H1 (cell line): ENCODE measurements around the gene LANCL3. TPM values are rescaled to one million over a fixed set of nuclear protein-coding genes. Genes with fewer than 3 reads are reported as not detected.

Source experiments
- CTCF ChIA-PET: fragments of 300-600 bp; sonication (Branson Sonifier 250); formaldehyde crosslinking; loops from one replicate; lab custom pipeline; 2021; ENCODE audit not compliant: partially characterized antibody; lab: Charles Lee
- POLR2A ChIA-PET: fragments of 300-600 bp; sonication (Branson Sonifier 250); formaldehyde crosslinking; loops from one replicate; lab custom pipeline; 2021; ENCODE audit warnings: inconsistent platforms; ENCODE audit not compliant: partially characterized antibody; lab: Charles Lee
- DNase-seq, 2 experiments: peaks; one replicate each; pipeline versions ENCODE4 v3.0.0 to v3.0.0-alpha.2; 2010 to 2022; ENCODE audit warnings: low spot score in 2 of 2, low read depth in 1 of 2, mixed read lengths in 1 of 2
- FAIRE-seq: peaks from 2 replicates; lab custom pipeline; 2011; peaks lifted over from hg19 to GRCh38; lab: Jason Lieb, UNC
- H2AFZ ChIP-seq: 2 replicates; pipeline ENCODE4 v1.8.1; 2012; ENCODE audit warnings: low read length, inconsistent platforms
- H2AK5ac ChIP-seq: 2 replicates; pipeline ENCODE4 v1.6.1; 2013; ENCODE audit warnings: low read depth, low read length
- H2BK120ac ChIP-seq: replicated peaks from 2 replicates; pipeline ENCODE3; 2013; ENCODE audit warnings: low read depth, low read length, inconsistent platforms
- H2BK12ac ChIP-seq: 2 replicates; pipeline ENCODE4 v1.6.1; 2013; ENCODE audit warnings: low read depth, low read length
- H2BK15ac ChIP-seq: 2 replicates; pipeline ENCODE4 v1.6.1; 2013; ENCODE audit warnings: low read length
- H2BK20ac ChIP-seq: 2 replicates; pipeline ENCODE4 v1.6.1; 2013; ENCODE audit warnings: low read length
- H2BK5ac ChIP-seq: 2 replicates; pipeline ENCODE4 v1.6.1; 2013; ENCODE audit warnings: low read depth, low read length
- H3K14ac ChIP-seq: 2 replicates; pipeline ENCODE4 v1.6.1; 2013; ENCODE audit warnings: inconsistent platforms; ENCODE audit not compliant: insufficient read length
- H3K18ac ChIP-seq: 2 replicates; pipeline ENCODE4 v1.6.1; 2013; ENCODE audit warnings: low read length; ENCODE audit errors: extremely low read depth
- H3K23ac ChIP-seq: 2 replicates; pipeline ENCODE4 v1.6.1; 2013; ENCODE audit warnings: inconsistent platforms; ENCODE audit not compliant: insufficient read length
- H3K23me2 ChIP-seq: 2 replicates; pipeline ENCODE4 v1.6.1; 2013; ENCODE audit warnings: low read depth, low read length
- H3K27ac ChIP-seq: 2 replicates; pipeline ENCODE4 v1.6.1; 2011; ENCODE audit warnings: low read depth, low read length, inconsistent platforms
- H3K27me3 ChIP-seq, 4 experiments: replicated peaks in 1 of 4; 1 replicate in 1 of 4; 2 replicates in 3 of 4; pipeline versions ENCODE4 v1.6.1 to v1.8.1; 2011 to 2013; ENCODE audit warnings: low read length in 3 of 4, mild to moderate bottlenecking in 3 of 4, inconsistent platforms in 2 of 4, mixed read lengths in 2 of 4, moderate library complexity in 1 of 4; ENCODE audit not compliant: control insufficient read depth in 3 of 4, insufficient read depth in 3 of 4; ENCODE audit errors: extremely low read depth in 1 of 4
- H3K36me3 ChIP-seq, 4 experiments: 2 replicates each; pipeline versions ENCODE4 v1.6.1 to v1.8.1; 2011 to 2013; ENCODE audit warnings: mild to moderate bottlenecking in 4 of 4, low read length in 3 of 4, moderate library complexity in 2 of 4, control low read depth in 1 of 4, inconsistent platforms in 1 of 4; ENCODE audit not compliant: insufficient read depth in 4 of 4, control insufficient read depth in 2 of 4
- H3K4ac ChIP-seq: replicated peaks from 2 replicates; pipeline ENCODE3; 2013; ENCODE audit warnings: low read length, low read depth, mixed read lengths, inconsistent platforms; ENCODE audit not compliant: insufficient read length
- H3K4me1 ChIP-seq, 4 experiments: replicated peaks in 1 of 4; 1 replicate in 1 of 4; 2 replicates in 3 of 4; pipeline versions ENCODE4 v1.6.1 to v1.8.1; 2011 to 2013; ENCODE audit warnings: low read length in 3 of 4, inconsistent platforms in 2 of 4, mixed read lengths in 1 of 4; ENCODE audit not compliant: insufficient read depth in 4 of 4, control insufficient read depth in 3 of 4
- H3K4me2 ChIP-seq, 2 experiments: 2 replicates each; pipeline versions ENCODE4 v1.6.1 to v1.8.1; 2011 to 2013; ENCODE audit warnings: low read depth in 2 of 2, low read length in 2 of 2, control low read depth in 1 of 2, inconsistent platforms in 1 of 2, mild to moderate bottlenecking in 1 of 2; ENCODE audit not compliant: insufficient read depth in 1 of 2
- H3K4me3 ChIP-seq, 4 experiments: fragments of 200-600, 300-600 bp in 1 of 4; sonication (generic), shearing (Covaris generic), sonication (Bioruptor Twin) in 1 of 4; 2 replicates each; pipeline versions ENCODE4 v1.5.1 to v1.8.1; 2011 to 2016; ENCODE audit warnings: low read length in 4 of 4, low read depth in 3 of 4, control low read depth in 2 of 4, inconsistent platforms in 2 of 4, mild to moderate bottlenecking in 2 of 4, mixed read lengths in 1 of 4, moderate library complexity in 1 of 4; ENCODE audit not compliant: insufficient read depth in 2 of 4; ENCODE audit errors: extremely low read depth in 1 of 4
- H3K56ac ChIP-seq: replicated peaks from 2 replicates; pipeline ENCODE3; 2013; ENCODE audit warnings: low read depth, mild to moderate bottlenecking, mixed read lengths, low read length, inconsistent platforms; ENCODE audit not compliant: insufficient read length
- H3K79me1 ChIP-seq: 2 replicates; pipeline ENCODE4 v1.6.1; 2013; ENCODE audit warnings: low read depth, low read length, control low read depth
- H3K79me2 ChIP-seq, 2 experiments: 2 replicates each; pipeline versions ENCODE4 v1.6.1 to v1.8.1; 2012 to 2013; ENCODE audit warnings: low read length in 2 of 2, mild to moderate bottlenecking in 2 of 2, inconsistent platforms in 1 of 2; ENCODE audit not compliant: insufficient read depth in 2 of 2, control insufficient read depth in 1 of 2
- H3K9ac ChIP-seq, 4 experiments: replicated peaks in 1 of 4; 1 replicate in 1 of 4; 2 replicates in 3 of 4; pipeline versions ENCODE4 v1.6.1 to v1.8.1; 2011 to 2013; ENCODE audit warnings: low read depth in 3 of 4, low read length in 3 of 4, control low read depth in 2 of 4, mild to moderate bottlenecking in 2 of 4, moderate library complexity in 2 of 4, inconsistent platforms in 1 of 4; ENCODE audit errors: extremely low read depth in 1 of 4
- H3K9me3 ChIP-seq, 2 experiments: 2 replicates each; pipeline versions ENCODE4 v1.6.1 to v1.8.1; 2012 to 2013; ENCODE audit warnings: mild to moderate bottlenecking in 2 of 2, moderate library complexity in 2 of 2, control low read depth in 1 of 2, inconsistent platforms in 1 of 2, low read depth in 1 of 2, low read length in 1 of 2, mixed read lengths in 1 of 2; ENCODE audit not compliant: insufficient read depth in 2 of 2
- H4K20me1 ChIP-seq, 2 experiments: replicated peaks in 1 of 2; 2 replicates each; pipeline versions ENCODE3 to v1.8.1; 2011 to 2013; ENCODE audit warnings: inconsistent platforms in 2 of 2, low read length in 2 of 2, mild to moderate bottlenecking in 1 of 2; ENCODE audit not compliant: insufficient read depth in 2 of 2, control insufficient read depth in 1 of 2
- H4K5ac ChIP-seq: 2 replicates; pipeline ENCODE4 v1.6.1; 2013; ENCODE audit warnings: low read length, low read depth, mixed read lengths, inconsistent platforms; ENCODE audit not compliant: insufficient read length
- H4K8ac ChIP-seq: 2 replicates; pipeline ENCODE4 v1.8.0; 2013; ENCODE audit warnings: mild to moderate bottlenecking, moderate library complexity, low read length, inconsistent platforms; ENCODE audit not compliant: insufficient read depth; ENCODE audit errors: extremely low read depth
- H4K91ac ChIP-seq: replicated peaks from 2 replicates; pipeline ENCODE3; 2013; ENCODE audit warnings: low read length, mixed read lengths, inconsistent platforms; ENCODE audit not compliant: insufficient read length
- JUN ChIP-seq: IDR thresholded peaks from 2 replicates; pipeline ENCODE4 v1.6.1; 2011; ENCODE audit warnings: low read depth, mild to moderate bottlenecking, improper control_type of control experiment, low read length
- SIN3A ChIP-seq, 2 experiments: IDR thresholded peaks in 1 of 2; conservative IDR thresholded peaks in 1 of 2; 2 replicates each; pipeline ENCODE4 v1.6.1; 2011 to 2012; ENCODE audit warnings: low read length in 2 of 2, improper control_type of control experiment in 1 of 2, low read depth in 1 of 2, mild to moderate bottlenecking in 1 of 2
- WGBS, 2 experiments: shearing (Covaris generic) in 1 of 2; methylation state at CpG; one replicate each; pipeline versions ENCODE4 v1.1.6 to v1.1.7; 2013 to 2015; ENCODE audit warnings: low lambda C conversion rate in 2 of 2, mixed read lengths in 2 of 2, inconsistent platforms in 1 of 2, low coverage in 1 of 2, missing lambda C conversion rate in 1 of 2; ENCODE audit not compliant: insufficient replicate concordance in 2 of 2, insufficient coverage in 1 of 2, insufficient read length in 1 of 2; ENCODE audit errors: extremely low coverage in 1 of 2, missing lambda C conversion rate in 1 of 2; 5-methylcytosine and 5-hydroxymethylcytosine counted together
- polyA plus RNA-seq, 7 experiments: library from polyadenylated mRNA; depleted of rRNA in 3 of 7; stranded (reverse) in 5 of 7; unstranded in 2 of 7; fragments of >200 nt in 5 of 7; fragments of 200-250 nt in 2 of 7; gene quantifications; 1 replicate in 5 of 7; 2 replicates in 1 of 7; 4 replicates in 1 of 7; pipeline versions ENCODE4 v1.2.1 to v1.2.3, GENCODE V29; 2011 to 2013; ENCODE audit warnings: missing spikeins in 2 of 7, mixed read lengths in 2 of 7
- total RNA-seq: library from RNA; stranded (reverse); fragmentation: NEBNext Ultra II Directional; extraction: Animal tissue kit (Norgen Biotek cat#: 25700); gene quantifications from 2 replicates; pipeline ENCODE4 v1.2.1, GENCODE V29; 2021

Gene LANCL3
- total and polyA plus RNA-seq, 2 of the 8 experiments (the other 6 are each of a cell fraction or from before 2014, with no cell fraction given), result 0.11 to 0.37 TPM

GRCh38 chrX:37686369-37686995, 115.0 kb downstream of the LANCL3 start:
- 71% methylated on average over 9 of the region's 9 CpGs; no CpG with 5 or more reads in 1 of the 2 experiments for WGBS, 2 experiments
- Histone ChIP-seq H2AK5ac (no peak overlapping the region), H3K9me3 (no peaks in the 10 kb centered on the region), H3K4me3 (peak overlapping the region in 3 of 4 experiments; percentile 30 to 50 (median 44); a peak in 6 of 8 replicates), H3K4me2 (peak overlapping the region; percentile 65 to 78), H3K56ac (no peak overlapping the region), H3K14ac (no peak overlapping the region), H2BK120ac (no peak overlapping the region), H4K91ac (peak overlapping the region; percentile 74), H2BK12ac (no peak overlapping the region), H3K18ac (no peak overlapping the region; the same call in 1 of the 2 replicates), H3K79me2 (no peaks in the 10 kb centered on the region), H2AFZ (peak overlapping the region; percentile 22; the same call in 1 of the 2 replicates), H2BK15ac (no peak overlapping the region), H3K79me1 (no peaks in the 10 kb centered on the region), H3K4me1 (peaks cover 0 to 6% (median 3%) of the 10 kb centered on the region in 4 experiments; a peak in 5 of 7 replicates), H2BK5ac (no peak overlapping the region), H3K36me3 (no peaks in the 10 kb centered on the region), H3K27ac (no peak overlapping the region), H3K27me3 (peaks cover 0 to 10% (median 8%) of the 10 kb centered on the region in 4 experiments; a peak in 6 of 7 replicates), H3K23me2 (peaks cover 2% of the 10 kb centered on the region; the same call in 1 of the 2 replicates), H4K8ac (peak overlapping the region; percentile 85; the same call in 1 of the 2 replicates), H3K23ac (no peak overlapping the region), H3K4ac (no peak overlapping the region), H2BK20ac (no peak overlapping the region), H3K9ac (no peak overlapping the region), H4K20me1 (no peaks in the 10 kb centered on the region), H4K5ac (no peak overlapping the region)
- DNase-seq (no peak), FAIRE-seq (no peak)
- CTCF ChIA-PET, result no interaction called here
- no peak for TF ChIP-seq JUN
- no peak for TF ChIP-seq SIN3A (conservative IDR thresholded peaks at IDR 0.05 in 1 of 2, IDR thresholded peaks at IDR 0.05 in 1 of 2; ENCODE audit: low read depth in 1 of 2, low read length in 2 of 2)
- POLR2A ChIA-PET, result no interaction called here
